Activated CD8-positive, alpha-beta T cell treated with anti-CD3 and anti-CD28 coated beads for 36 hours (primary cell): Measurements from ENCODE around the gene SCGB2B2. TPM values are rescaled to one million over a fixed set of nuclear protein-coding genes. Genes with fewer than 3 reads are reported as not detected.

Source experiments
- ATAC-seq: fragments of 200-7000 bp; cut with Tn5 transposase; one replicate; pipeline ENCODE4 v1.10.0; 2021; ENCODE audit warnings: mild to moderate bottlenecking, moderate library complexity
- CTCF ChIA-PET: fragments of 350-600 bp; sonication (Branson Sonifier 250); formaldehyde crosslinking; loops from one replicate; lab custom pipeline; 2021; ENCODE audit warnings: antibody characterized with exemption; lab: Charles Lee
- POLR2A ChIA-PET: fragments of 350-600 bp; sonication (Branson Sonifier 250); formaldehyde crosslinking; loops from one replicate; lab custom pipeline; 2021; ENCODE audit warnings: antibody characterized with exemption; lab: Charles Lee
- DNase-seq: peaks from one replicate; pipeline ENCODE4 v3.0.0-alpha.2; 2020
- H3K27ac Mint-ChIP-seq: one replicate; pipeline ENCODE4 v1.8.0; 2021; ENCODE audit warnings: mild to moderate bottlenecking, mixed read lengths
- H3K27me3 Mint-ChIP-seq: one replicate; pipeline ENCODE4 v1.8.0; 2021; ENCODE audit warnings: mixed read lengths
- H3K36me3 Mint-ChIP-seq: one replicate; pipeline ENCODE4 v1.8.0; 2021; ENCODE audit warnings: low read depth, mixed read lengths
- H3K4me1 Mint-ChIP-seq: one replicate; pipeline ENCODE4 v1.8.0; 2021; ENCODE audit warnings: low read depth, mixed read lengths
- H3K4me3 Mint-ChIP-seq: one replicate; pipeline ENCODE4 v1.8.0; 2021; ENCODE audit warnings: mild to moderate bottlenecking, moderate library complexity, mixed read lengths
- H3K9me3 Mint-ChIP-seq: one replicate; pipeline ENCODE4 v1.8.0; 2021; ENCODE audit warnings: mixed read lengths
- intact Hi-C: fragments of 100-400 bp; cut with micrococcal nuclease; formaldehyde crosslinking; loops from one replicate; pipeline ENCODE4 v1.10.0; 2022
- total RNA-seq, 2 experiments: library from RNA; stranded (reverse); gene quantifications; one replicate each; pipeline ENCODE4 v1.2.3, GENCODE V29; 2021
- TF ChIP-seq, protein P1 (sequence below): fragments of 200-600 bp; IDR thresholded peaks from one replicate; pipeline ENCODE4 v1.8.0; 2022; ENCODE audit warnings: antibody characterized with exemption, mild to moderate bottlenecking

Gene SCGB2B2
- total RNA-seq, 2 experiments from 2014 or later: 0.25 to 0.47 TPM

DNA sequence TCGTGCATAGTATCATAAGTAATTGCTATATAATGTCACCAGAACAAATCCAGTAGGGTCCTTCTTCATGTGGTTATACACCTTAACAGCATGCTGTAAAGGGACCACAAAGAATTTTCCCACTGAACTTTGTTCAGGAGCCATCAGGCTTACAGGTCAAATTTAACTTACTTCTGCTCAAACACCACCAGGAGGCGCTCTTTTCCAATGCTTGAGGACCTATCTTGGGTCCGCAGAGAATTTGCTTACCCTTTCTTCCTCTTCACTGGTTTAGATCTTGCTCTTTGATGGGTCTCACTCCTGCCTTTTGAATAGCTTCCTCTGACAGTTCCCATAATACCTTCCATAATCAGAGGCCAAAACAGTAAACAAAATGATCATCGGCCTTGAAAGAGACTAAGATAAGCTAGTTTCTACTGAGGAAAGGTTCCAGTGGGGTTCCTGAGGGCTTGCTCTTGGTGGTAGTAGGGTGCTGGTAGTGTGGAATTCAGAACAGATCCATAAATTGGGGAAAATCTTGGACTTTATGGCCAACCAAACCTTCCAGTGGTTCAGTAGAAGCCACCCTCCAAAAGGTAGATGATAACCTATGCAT is 37.4 kb downstream of the SCGB2B2 start:
- no peaks in the 10 kb centered on the region for H3K27me3 Mint-ChIP-seq
- intact Hi-C loops: loop anchor here (1.0 kb wide), 1 partner anchor 73 kb away; no protein-coding TSS in a partner anchor
- no peaks in the 10 kb centered on the region for H3K4me1 Mint-ChIP-seq
- H3K27ac Mint-ChIP-seq: no peak overlapping the region
- CTCF ChIA-PET: interaction anchor here (0.6 to 5.6 kb wide), 39 partner anchors 9 to 287 kb away, joined by 3 to 78 read pairs (median 4); partner anchors contain the start of genes ZNF30 and ZNF302
- peak; percentile 51 for ATAC-seq
- POLR2A ChIA-PET: interaction anchor here (0.6 kb wide), 1 partner anchor 106 kb away, joined by 3 read pairs; no protein-coding TSS in a partner anchor
- H3K9me3 Mint-ChIP-seq: peaks cover 9% of the 10 kb centered on the region
- TF ChIP-seq, protein P1, sequence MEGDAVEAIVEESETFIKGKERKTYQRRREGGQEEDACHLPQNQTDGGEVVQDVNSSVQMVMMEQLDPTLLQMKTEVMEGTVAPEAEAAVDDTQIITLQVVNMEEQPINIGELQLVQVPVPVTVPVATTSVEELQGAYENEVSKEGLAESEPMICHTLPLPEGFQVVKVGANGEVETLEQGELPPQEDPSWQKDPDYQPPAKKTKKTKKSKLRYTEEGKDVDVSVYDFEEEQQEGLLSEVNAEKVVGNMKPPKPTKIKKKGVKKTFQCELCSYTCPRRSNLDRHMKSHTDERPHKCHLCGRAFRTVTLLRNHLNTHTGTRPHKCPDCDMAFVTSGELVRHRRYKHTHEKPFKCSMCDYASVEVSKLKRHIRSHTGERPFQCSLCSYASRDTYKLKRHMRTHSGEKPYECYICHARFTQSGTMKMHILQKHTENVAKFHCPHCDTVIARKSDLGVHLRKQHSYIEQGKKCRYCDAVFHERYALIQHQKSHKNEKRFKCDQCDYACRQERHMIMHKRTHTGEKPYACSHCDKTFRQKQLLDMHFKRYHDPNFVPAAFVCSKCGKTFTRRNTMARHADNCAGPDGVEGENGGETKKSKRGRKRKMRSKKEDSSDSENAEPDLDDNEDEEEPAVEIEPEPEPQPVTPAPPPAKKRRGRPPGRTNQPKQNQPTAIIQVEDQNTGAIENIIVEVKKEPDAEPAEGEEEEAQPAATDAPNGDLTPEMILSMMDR: peak; percentile 91
- DNase-seq: peak; percentile 77
- H3K36me3 Mint-ChIP-seq: peaks cover 11% of the 10 kb centered on the region
- no peak overlapping the region for H3K4me3 Mint-ChIP-seq

DNA sequence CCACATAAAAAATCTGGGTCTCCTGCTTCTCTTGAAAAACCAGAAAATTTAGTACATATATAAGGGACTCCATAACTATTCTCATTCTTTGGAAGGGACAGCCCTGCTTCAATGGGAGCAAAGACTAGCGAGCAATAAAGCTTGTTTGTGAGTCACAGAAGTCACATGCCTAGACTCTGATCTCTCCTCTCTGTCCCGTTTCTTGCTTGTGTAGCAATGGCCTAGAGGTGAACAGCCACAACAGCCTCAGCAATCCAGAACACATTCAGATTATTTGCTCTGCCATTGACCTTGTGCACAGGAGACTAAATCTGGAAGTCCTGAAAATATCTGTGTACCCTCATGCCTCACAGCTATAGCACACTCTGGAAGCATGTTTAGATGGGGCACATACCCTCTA is 43.2 kb downstream of the SCGB2B2 start:
- intact Hi-C loops: no loop called here

More for the DNA sequence above, 43.2 kb downstream of the SCGB2B2 start:
- H3K4me1 Mint-ChIP-seq: no peaks in the 10 kb centered on the region
- ChIA-PET CTCF (interaction anchor here (1.1 kb wide), 1 partner anchor 79 kb away, joined by 5 read pairs; no protein-coding TSS in a partner anchor), POLR2A (no interaction called here)
- H3K27me3 Mint-ChIP-seq: no peaks in the 10 kb centered on the region
- peaks cover 16% of the 10 kb centered on the region for H3K9me3 Mint-ChIP-seq
- no peak for ATAC-seq
- no peak overlapping the region for H3K27ac Mint-ChIP-seq
- peaks cover 18% of the 10 kb centered on the region for H3K36me3 Mint-ChIP-seq
- TF ChIP-seq, protein P1: no peak
- H3K4me3 Mint-ChIP-seq: no peak overlapping the region
- DNase-seq: no peak

Other genes with a start within 250 kb of the SCGB2B2 start
- gene UBA2, start 248.8 kb downstream of the SCGB2B2 start, total RNA-seq: 100 to 1,000 TPM; 134 to 149 TPM
- under 1 TPM; 0.54 to 0.63 TPM for gene WTIP, start 195.4 kb downstream of the SCGB2B2 start, total RNA-seq
- 10 to 100 TPM; 14.9 to 15.9 TPM for gene ZNF302, start 519 bp upstream of the SCGB2B2 start, total RNA-seq
- 1 to 10 TPM; 2.8 to 5.1 TPM for gene ZNF181, start 57.1 kb upstream of the SCGB2B2 start, total RNA-seq
- gene ZNF599, start 96.1 kb upstream of the SCGB2B2 start, total RNA-seq: 1 to 10 TPM; 3.5 to 5.0 TPM
- gene ZNF30, start 249.7 kb upstream of the SCGB2B2 start, total RNA-seq: 1 to 10 TPM; 4.2 to 4.4 TPM